HG03175 (cell line): Measurements from ENCODE around the gene ADIPOQ.
"Not testable (repeated sequence)": the region's sequence is repeated elsewhere in the genome, so short reads cannot be mapped to it uniquely, and the experiment has no call there.

Experiments
- ATAC-seq: cut with Tn5 transposase; IDR thresholded peaks from one replicate; pipeline ENCODE4 v1.9.1; 2021; ENCODE audit warnings: mild to moderate bottlenecking, moderate library complexity; ENCODE audit not compliant: unreplicated experiment

The ADIPOQ gene

DNA sequence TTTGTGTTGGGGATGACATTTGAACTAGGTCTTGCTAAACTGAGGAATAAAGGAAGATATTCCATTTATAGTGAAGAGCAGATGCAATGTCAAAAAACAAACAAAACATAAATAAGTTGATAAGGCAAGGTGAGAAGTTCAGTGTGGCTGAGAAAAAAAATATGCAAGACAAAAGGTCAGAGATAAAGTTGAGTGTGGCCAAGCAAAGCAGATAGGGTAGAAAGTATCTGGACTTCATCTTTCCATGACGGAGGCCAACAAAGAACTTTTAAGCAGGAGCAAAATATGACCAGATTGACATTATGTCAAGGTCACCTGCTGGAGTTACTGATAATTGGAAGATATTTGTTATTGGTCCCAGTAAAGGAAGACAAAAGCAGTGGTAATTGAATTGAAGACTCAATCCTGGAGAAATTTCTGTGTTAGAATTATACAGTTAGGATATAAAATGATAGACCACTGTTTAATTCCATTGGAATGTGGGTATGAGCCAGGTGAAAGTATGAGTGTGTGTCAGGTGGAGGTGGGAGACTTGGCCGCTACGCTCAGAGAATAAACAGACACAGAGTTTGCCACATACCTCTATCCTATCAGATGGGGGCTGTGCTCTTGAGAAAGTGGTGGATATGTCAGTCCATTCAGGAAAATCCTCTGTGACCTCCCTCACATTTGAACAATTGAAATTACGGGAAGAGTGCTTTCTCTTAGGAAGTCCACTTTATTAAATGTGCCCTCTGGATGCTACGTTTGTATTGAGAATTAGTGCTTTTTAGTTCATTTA, 28.1 kb downstream of the ADIPOQ start:
- no peak for ATAC-seq

- ATAC-seq, result no peak
Observed at GRCh38 chr3:186871403-186871924, 29.0 kb downstream of the ADIPOQ start.

- ATAC-seq, result not testable (repeated sequence)
Observed at GRCh38 chr3:186873796-186874195, 31.3 kb downstream of the ADIPOQ start.

- not testable (repeated sequence) for ATAC-seq
Observed at GRCh38 chr3:186874216-186874615, 31.7 kb downstream of the ADIPOQ start.

GRCh38 chr3:186874841-186875240, 32.3 kb downstream of the ADIPOQ start:
- not testable (repeated sequence) for ATAC-seq

GRCh38 chr3:186875708-186876107, 33.2 kb downstream of the ADIPOQ start:
- no peak for ATAC-seq

DNA sequence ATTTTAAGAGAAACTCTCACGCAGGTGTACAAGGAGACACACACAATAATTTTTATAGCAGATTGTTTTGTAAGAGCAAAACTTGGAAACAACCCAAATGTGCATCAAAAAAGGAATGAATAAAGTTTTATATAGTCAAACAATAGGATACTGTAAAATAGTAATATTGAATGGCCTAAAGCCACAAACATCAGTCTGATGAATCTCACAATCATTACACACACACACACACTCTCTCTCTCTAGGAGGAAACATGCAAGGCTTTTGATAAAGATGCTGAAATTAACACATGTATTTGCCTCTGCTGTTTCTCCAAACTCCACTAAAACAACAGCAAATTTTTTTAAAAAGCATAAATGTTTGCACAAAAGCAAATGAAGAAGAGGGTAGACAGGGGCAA, 37.3 kb downstream of the ADIPOQ start:
- ATAC-seq, result no peak

GRCh38 chr3:186880406-186880805, 37.9 kb downstream of the ADIPOQ start:
- no peak for ATAC-seq

DNA sequence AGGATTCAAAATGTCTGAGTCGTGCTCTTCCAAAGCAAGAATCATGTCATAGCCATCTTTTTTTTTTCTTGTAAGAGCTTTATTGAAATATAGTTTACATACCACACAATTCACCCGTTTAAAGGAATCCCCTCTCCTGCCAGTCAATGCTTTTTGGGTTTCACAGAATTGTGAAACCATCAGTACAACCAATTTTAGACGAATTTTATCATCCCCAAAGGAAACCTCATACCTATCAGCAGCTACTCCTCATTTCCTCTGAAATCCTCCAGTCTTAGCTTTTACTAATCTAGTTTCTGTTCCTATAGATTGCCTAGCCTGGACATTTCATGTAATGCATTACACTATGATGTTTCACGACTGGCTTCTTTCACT, 39.6 kb downstream of the ADIPOQ start:
- no peak for ATAC-seq

- no peak for ATAC-seq
Observed at GRCh38 chr3:186882881-186883685, 40.6 kb downstream of the ADIPOQ start.

DNA sequence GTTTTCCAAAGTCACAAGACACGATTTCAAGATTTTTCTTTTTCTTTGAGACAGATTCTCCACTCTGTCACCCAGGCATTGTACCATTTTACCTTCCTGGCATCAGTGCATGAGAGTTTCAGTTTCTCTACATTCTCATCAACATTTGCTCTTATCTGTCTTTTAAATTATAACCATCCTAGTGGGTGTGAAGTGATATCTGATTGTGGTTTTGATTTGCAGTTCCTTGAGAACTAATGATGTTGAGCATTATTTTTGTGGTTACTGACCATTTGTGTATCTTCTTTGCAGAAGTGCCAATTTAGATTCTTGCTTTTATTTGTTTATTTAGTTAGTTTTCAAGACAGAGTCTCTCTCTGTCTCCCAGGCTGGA, 41.2 kb downstream of the ADIPOQ start:
- ATAC-seq, result no peak

DNA sequence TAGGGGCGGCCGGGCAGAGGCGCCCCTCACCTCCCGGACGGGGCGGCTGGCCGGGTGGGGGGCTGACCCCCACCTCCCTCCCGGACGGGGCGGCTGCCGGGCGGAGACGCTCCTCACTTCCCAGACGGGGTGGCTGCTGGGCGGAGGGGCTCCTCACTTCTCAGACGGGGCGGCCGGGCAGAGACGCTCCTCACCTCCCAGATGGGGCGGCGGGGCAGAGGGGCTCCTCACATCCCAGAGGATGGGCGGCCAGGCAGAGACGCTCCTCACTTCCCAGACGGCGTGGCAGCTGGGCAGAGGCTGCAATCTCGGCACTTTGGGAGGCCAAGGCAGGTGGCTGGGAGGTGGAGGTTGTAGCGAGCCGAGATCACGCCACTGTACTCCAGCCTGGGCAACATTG, 42.4 kb downstream of the ADIPOQ start:
- ATAC-seq, result not testable (repeated sequence)

- ATAC-seq, result no peak
Observed at GRCh38 chr3:186886202-186886981, 43.9 kb downstream of the ADIPOQ start.

DNA sequence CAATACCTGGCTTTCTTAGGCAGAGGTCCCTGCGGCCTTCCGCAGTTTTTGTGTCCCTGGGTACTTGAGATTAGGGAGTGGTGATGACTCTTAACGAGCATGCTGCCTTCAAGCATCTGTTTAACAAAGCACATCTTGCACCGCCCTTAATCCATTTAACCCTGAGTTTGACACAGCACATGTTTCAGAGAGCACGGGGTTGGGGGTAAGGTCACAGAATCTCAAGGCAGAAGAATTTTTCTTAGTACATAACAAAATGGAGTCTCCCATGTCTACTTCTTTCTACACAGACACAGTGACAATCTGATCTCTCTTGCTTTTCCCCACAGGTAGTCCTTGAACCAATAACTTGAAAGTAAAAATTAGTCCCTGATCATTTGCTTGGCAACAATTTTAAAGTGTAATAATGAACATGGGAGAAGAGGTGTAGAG, 45.0 kb downstream of the ADIPOQ start:
- ATAC-seq, result not testable (repeated sequence)

DNA sequence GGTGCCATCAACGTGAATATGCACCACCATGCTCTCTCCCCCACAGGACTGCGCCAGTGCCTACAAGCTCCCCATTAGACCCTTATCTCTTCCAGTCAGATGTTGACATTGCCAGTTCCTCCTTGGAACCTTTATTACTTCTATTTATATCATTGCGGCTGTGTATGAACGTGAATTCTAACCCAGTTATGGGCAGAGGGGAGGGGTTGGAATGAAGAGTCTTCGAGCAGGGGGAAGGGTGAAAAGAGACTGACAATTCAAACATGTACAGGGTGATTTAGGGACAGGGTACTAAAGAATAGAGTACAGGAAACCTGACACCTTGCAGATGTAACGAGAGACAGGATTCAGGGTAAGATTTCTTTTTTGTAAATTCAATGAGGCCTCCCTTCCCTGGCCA, 46.1 kb downstream of the ADIPOQ start:
- no peak for ATAC-seq

DNA sequence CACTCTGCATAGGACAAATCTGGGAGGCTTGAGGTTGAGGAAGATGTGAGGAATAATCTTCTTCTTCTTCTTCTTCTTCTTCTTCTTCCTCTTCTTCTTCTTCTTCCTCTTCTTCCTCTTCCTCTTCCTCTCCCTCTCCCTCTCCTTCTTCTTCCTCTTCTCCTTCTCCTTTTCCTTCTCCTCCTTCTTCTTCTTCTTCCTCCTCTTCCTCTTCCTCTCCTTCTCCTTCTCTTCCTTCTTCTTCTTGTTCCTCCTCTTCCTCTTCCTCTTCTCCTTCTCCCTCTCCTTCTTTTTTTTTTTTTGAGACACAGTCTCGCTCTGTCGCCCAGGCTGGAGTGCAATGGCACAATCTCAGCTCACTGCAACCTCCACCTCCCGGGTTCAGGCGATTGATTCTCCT, 47.2 kb downstream of the ADIPOQ start:
- not testable (repeated sequence) for ATAC-seq

DNA sequence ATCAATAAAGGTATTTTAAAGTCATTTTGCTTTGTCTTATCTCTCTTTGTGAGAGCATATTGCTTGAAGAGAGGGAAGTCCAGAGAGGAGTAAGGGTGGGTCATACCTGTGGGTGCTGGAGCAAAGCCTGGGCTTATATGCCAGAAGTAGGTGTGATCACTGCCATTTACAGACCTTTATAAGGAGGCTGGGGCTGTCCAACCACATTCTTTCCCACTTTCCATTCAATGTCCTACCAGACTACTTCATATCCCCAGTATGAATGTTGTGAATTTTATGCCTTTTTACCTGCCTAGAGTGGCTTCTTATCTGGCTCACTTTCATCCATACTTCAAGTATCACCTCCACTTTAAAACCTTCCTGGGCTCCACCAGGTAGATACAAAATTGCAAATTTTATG, 48.4 kb downstream of the ADIPOQ start:
- ATAC-seq, result no peak

DNA sequence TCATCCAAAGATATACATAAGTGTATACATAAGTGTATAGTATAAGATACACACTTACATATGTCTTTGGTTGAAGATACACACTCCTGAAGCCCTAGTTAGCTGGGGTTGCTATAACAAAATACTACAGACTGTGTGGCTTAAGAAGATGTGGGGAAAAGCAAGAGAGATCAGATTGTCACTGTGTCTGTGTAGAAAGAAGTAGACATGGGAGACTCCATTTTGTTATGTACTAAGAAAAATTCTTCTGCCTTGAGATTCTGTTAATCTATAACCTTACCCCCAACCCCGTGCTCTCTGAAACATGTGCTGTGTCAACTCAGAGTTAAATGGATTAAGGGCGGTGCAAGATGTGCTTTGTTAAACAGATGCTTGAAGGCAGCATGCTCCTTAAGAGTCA, 50.6 kb downstream of the ADIPOQ start:
- not testable (repeated sequence) for ATAC-seq

DNA sequence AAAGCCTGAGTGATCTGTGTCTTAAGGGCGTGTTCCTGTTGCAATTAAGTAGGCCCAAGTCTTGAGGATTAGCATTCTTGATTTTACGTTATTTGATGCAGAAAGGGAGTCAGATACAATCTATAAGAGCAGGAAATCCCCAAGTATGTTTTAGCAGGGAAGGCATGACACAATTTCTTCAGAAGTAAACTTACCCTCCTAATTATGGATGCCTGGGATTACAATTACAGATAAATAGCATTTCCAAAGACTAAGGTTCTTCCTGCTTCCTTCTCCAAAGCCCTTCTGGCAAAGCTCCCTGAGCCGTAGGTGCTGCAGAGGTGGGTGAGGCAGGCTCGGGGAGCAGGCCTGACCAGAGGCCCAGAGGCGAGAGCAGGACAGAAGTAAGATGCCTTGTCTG, 52.9 kb downstream of the ADIPOQ start:
- no peak for ATAC-seq

- ATAC-seq, result no peak
Observed at GRCh38 chr3:186896006-186896405, 53.5 kb downstream of the ADIPOQ start.

- ATAC-seq, result no peak
Observed at GRCh38 chr3:186896875-186897274, 54.4 kb downstream of the ADIPOQ start.
